Measurements from ENCODE around the gene ISOC2.

Gene ISOC2

GRCh38 chr19:55479045-55479444 is 17.6 kb upstream of the ISOC2 start:
- Histone ChIP-seq H3K27ac (replicated peaks) (no peak overlapping the region), H3K27me3 (ENCODE audit: insufficient read depth, poor library complexity, severe bottlenecking) (no peaks in the 10 kb centered on the region), H3K4me3 (replicated peaks; ENCODE audit: insufficient read depth, low read length) (no peak overlapping the region)
- DNase-seq (ENCODE audit: low read depth in 1 of 2, low spot score in 1 of 2), result no peak
- no peak for TF ChIP-seq CTCF (IDR thresholded peaks at IDR 0.05; ENCODE audit: insufficient read depth, low read length)
- no peak for TF ChIP-seq POLR2AphosphoS5 (IDR thresholded peaks at IDR 0.05; ENCODE audit: low read depth)
- no peak for TF ChIP-seq SPI1 (IDR thresholded peaks at IDR 0.05; ENCODE audit: borderline replicate concordance, low read depth)
- no peak for TF ChIP-seq GABPA (IDR thresholded peaks at IDR 0.05; ENCODE audit: low read depth)
- TF ChIP-seq, protein P1, sequence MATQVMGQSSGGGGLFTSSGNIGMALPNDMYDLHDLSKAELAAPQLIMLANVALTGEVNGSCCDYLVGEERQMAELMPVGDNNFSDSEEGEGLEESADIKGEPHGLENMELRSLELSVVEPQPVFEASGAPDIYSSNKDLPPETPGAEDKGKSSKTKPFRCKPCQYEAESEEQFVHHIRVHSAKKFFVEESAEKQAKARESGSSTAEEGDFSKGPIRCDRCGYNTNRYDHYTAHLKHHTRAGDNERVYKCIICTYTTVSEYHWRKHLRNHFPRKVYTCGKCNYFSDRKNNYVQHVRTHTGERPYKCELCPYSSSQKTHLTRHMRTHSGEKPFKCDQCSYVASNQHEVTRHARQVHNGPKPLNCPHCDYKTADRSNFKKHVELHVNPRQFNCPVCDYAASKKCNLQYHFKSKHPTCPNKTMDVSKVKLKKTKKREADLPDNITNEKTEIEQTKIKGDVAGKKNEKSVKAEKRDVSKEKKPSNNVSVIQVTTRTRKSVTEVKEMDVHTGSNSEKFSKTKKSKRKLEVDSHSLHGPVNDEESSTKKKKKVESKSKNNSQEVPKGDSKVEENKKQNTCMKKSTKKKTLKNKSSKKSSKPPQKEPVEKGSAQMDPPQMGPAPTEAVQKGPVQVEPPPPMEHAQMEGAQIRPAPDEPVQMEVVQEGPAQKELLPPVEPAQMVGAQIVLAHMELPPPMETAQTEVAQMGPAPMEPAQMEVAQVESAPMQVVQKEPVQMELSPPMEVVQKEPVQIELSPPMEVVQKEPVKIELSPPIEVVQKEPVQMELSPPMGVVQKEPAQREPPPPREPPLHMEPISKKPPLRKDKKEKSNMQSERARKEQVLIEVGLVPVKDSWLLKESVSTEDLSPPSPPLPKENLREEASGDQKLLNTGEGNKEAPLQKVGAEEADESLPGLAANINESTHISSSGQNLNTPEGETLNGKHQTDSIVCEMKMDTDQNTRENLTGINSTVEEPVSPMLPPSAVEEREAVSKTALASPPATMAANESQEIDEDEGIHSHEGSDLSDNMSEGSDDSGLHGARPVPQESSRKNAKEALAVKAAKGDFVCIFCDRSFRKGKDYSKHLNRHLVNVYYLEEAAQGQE (IDR thresholded peaks at IDR 0.05; ENCODE audit: insufficient replicate concordance, low read depth), result no peak

DNA sequence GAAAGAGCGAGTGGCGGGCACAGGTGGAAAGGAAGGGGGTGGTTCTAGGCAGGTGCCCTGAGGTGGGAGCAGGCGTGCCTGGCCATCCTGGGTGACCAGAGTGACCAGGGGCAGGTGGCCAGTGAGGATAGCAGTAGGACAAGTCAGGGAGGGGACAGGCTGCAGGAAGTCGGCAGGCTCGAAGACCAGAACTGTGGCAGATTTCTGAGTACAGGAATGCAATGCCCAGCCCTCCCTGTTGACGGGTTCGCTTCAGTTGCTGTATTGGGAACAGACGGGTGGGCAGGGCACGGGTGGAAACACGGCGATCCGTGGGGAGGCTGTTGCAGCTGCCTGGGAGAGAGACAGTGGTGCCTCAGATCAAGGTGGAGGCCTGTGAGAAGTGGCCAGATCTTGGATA is 16.9 kb upstream of the ISOC2 start:
- Histone ChIP-seq H3K4me3 (replicated peaks; ENCODE audit: insufficient read depth, low read length) (no peak overlapping the region), H3K27me3 (ENCODE audit: insufficient read depth, poor library complexity, severe bottlenecking) (no peaks in the 10 kb centered on the region), H3K27ac (replicated peaks) (no peak overlapping the region)
- TF ChIP-seq, protein P1 (IDR thresholded peaks at IDR 0.05; ENCODE audit: insufficient replicate concordance, low read depth), result no peak
- TF ChIP-seq POLR2AphosphoS5 (IDR thresholded peaks at IDR 0.05; ENCODE audit: low read depth) (no peak), SPI1 (IDR thresholded peaks at IDR 0.05; ENCODE audit: borderline replicate concordance, low read depth) (no peak), GABPA (IDR thresholded peaks at IDR 0.05; ENCODE audit: low read depth) (no peak), CTCF (IDR thresholded peaks at IDR 0.05; ENCODE audit: insufficient read depth, low read length) (no peak)
- DNase-seq (ENCODE audit: low read depth in 1 of 2, low spot score in 1 of 2), result no peak

DNA sequence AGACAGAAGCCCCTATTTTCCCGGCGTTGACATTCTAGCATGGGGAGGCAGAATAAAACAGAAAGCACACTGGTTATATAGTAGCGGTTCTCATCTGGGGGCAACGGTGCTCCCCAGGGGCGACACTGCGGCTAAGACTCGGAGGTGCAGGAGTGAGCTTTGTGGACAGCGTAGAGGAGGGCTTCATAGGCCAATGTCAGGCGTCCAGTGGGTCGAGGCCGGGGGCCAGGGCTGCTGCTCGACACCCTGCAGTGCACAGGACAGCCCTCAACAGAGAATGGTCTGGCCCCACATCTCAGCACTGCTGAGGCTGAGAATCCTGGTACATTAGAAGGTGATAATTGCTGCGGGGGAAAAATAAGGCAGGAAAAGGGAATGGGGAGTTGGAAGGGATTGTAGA is 16.5 kb upstream of the ISOC2 start:
- no peak overlapping the region for H3K4me3 ChIP-seq (replicated peaks; ENCODE audit: insufficient read depth, low read length)
- no peak overlapping the region; the same call in 1 of the 2 replicates for H3K27ac ChIP-seq (replicated peaks)
- no peak for TF ChIP-seq SPI1 (IDR thresholded peaks at IDR 0.05; ENCODE audit: borderline replicate concordance, low read depth)
- TF ChIP-seq GABPA (IDR thresholded peaks at IDR 0.05; ENCODE audit: low read depth), result no peak
- no peak for TF ChIP-seq POLR2AphosphoS5 (IDR thresholded peaks at IDR 0.05; ENCODE audit: low read depth)
- TF ChIP-seq, protein P1 (IDR thresholded peaks at IDR 0.05; ENCODE audit: insufficient replicate concordance, low read depth), result no peak
- TF ChIP-seq CTCF (IDR thresholded peaks at IDR 0.05; ENCODE audit: insufficient read depth, low read length), result no peak
- no peaks in the 10 kb centered on the region for H3K27me3 ChIP-seq (ENCODE audit: insufficient read depth, poor library complexity, severe bottlenecking)
- no peak for DNase-seq (ENCODE audit: low read depth in 1 of 2, low spot score in 1 of 2)
